Hepatocyte (in vitro differentiated cells): ENCODE results near the gene MBD5.

Source experiments
- CTCF ChIP-seq: fragments of 200-600 bp; sonication (generic); IDR thresholded peaks from 2 replicates; pipeline ENCODE4 v1.5.1; 2016; ENCODE audit warnings: antibody characterized with exemption, mild to moderate bottlenecking; ENCODE audit not compliant: poor library complexity
- EZH2 ChIP-seq: fragments of 200-600 bp; sonication (generic); IDR thresholded peaks from 2 replicates; pipeline ENCODE4 v1.6.1; 2016; ENCODE audit warnings: antibody characterized with exemption, mild to moderate bottlenecking, borderline replicate concordance
- EZH2phosphoT487 ChIP-seq: fragments of 200-600 bp; sonication (generic); IDR thresholded peaks from one replicate; pipeline ENCODE4 v1.6.1; 2018; ENCODE audit warnings: antibody characterized with exemption, mild to moderate bottlenecking, low read depth, moderate library complexity; ENCODE audit not compliant: unreplicated experiment, severe bottlenecking

- TF ChIP-seq CTCF: no peak
- TF ChIP-seq EZH2phosphoT487: no peak
- no peak for TF ChIP-seq EZH2
Observed at GRCh38 chr2:148049284-148049683, 28.4 kb downstream of the MBD5 start.
